Fibroblast of upper back skin (primary cell): ENCODE measurements around the gene POGK.

Source experiments
- DNase-seq: peaks from one replicate; pipeline ENCODE4 v3.0.0-alpha.2; 2013

Gene POGK

DNA sequence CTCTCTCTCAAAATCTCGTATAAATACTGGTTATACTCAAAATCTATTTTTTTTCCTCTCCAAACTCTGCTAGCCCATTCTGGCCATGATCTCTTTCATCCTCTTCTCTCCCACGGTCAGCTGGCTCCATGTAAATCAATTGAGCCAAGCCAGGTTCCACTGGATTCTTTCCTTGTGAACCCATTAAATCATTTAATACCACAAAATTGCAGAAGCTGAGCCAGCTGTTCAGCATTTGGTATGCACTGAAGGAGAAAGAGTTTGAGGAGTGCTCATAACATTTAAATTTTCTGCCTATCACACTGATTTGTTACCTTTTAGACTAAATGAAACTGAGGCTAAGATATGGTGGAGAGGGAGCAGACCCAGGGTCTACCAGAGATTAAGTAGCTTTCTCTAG is 65.9 kb downstream of the POGK start:
- DNase-seq = peak; percentile 49

GRCh38 chr1:166905900-166906299 is 66.6 kb downstream of the POGK start:
- peak; percentile 79 for DNase-seq
